NCI-H1105 (cell line): Measurements from ENCODE around the gene YLPM1.

ENCODE experiments used
- DNase-seq: peaks from one replicate; lab custom pipeline; 2025; lab: John Stamatoyannopoulos, UW

Gene YLPM1

DNA sequence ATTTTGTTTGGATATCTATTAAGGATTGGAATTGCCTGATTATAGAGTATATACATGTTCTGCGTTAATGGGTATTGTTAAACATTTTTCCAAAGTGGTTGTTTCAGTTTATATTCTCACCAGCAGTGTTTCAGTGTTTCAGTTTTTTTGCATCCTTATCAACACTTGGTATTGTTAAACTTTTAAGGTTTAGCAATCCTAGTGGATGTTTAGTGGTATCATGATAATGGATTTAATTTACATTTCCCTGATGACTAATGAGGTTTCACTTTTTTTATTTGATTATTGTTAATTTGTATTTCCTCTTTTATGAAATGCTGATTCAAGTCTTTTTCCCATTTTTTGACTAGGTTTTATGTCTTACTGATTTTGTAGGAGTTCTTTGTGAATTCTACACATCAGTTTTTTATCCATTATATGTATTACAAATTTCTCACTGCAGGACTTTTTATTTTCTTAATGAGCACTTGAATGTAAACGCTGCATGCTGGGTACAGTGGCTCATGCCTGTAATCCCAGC lies 23.7 kb downstream of the YLPM1 start:
- no peak for DNase-seq

- no peak for DNase-seq
Observed at GRCh38 chr14:74792249-74793039, 29.3 kb downstream of the YLPM1 start.

GRCh38 chr14:74793506-74794155 lies 30.5 kb downstream of the YLPM1 start:
- no peak for DNase-seq

DNA sequence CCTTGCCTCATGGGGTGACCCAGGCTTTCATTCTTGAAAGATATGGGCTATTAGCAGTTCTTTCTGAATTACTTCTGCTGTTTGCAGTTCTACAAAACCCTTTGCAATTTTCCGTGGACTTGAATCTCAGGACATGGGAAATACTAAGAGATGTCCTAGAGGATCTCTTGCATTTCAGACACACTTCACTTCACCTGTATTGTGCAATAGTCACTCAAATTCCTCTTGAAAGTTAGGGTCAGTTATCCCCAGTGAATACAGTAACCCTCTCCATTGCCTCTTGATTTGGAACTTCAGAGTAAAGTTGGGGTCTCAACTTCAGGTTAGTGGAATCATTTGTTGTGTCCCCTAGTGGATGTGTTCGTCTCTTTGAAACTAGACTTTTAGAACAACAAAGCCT lies 31.8 kb downstream of the YLPM1 start:
- DNase-seq: no peak

GRCh38 chr14:74799765-74800164 lies 36.6 kb downstream of the YLPM1 start:
- DNase-seq: no peak

- DNase-seq: no peak
Observed at GRCh38 chr14:74800780-74801179, 37.7 kb downstream of the YLPM1 start.

- DNase-seq: no peak
Observed at GRCh38 chr14:74801396-74801795, 38.3 kb downstream of the YLPM1 start.

- peak; percentile 20 for DNase-seq
Observed at GRCh38 chr14:74804219-74804825, 41.2 kb downstream of the YLPM1 start.

DNA sequence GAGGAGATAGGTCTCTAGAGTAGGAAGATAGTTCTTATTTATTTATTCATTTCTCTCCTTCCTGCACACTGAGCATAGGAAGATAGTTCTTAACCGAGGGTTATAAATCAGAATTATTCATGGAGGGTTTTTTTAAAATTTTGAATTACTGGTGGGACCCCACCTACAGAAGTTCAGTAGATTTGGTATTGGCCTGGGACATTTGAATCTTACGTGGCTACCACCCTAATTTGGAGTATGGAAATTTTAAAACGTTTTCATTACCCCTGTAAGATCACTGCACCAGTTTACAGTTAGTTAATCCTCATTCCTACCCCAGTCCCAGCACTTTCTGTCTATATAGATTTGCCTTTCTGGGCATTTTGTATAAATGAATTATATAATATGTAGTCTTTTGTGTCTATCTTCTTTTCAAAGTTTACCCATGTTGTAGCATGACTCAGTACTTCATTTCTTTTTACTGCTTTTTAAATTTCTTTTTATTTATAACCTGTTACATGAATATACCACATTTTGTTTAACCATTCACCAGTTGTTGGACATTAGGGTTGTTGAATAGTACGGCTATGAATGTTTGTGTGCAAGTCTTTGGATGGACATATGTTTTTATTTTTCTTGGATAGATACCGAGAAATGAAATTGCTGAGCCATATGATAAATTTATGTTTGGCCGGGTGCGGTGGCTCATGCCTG lies 44.9 kb downstream of the YLPM1 start:
- DNase-seq: no peak

GRCh38 chr14:74816124-74816523 lies 53.0 kb downstream of the YLPM1 start:
- no peak for DNase-seq

DNA sequence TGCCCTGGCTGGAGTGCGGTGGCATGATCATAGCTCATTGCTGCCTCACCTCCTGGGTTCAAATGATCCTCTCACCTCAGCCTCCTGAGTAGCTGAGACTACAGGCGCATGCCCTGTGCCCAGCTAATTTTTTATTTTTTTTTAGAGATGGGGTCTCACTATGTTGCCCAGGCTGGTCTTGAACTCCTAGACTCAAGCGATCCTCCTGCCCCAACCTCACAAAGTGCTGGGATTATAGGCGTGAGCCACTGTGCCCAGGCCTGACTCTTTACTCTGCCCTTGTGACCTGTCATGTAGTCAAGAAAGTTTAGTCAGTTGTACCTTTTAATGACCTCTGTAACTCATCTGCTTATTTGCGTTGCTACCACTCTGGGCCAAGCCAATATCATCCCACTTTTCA lies 57.2 kb downstream of the YLPM1 start:
- no peak for DNase-seq

DNA sequence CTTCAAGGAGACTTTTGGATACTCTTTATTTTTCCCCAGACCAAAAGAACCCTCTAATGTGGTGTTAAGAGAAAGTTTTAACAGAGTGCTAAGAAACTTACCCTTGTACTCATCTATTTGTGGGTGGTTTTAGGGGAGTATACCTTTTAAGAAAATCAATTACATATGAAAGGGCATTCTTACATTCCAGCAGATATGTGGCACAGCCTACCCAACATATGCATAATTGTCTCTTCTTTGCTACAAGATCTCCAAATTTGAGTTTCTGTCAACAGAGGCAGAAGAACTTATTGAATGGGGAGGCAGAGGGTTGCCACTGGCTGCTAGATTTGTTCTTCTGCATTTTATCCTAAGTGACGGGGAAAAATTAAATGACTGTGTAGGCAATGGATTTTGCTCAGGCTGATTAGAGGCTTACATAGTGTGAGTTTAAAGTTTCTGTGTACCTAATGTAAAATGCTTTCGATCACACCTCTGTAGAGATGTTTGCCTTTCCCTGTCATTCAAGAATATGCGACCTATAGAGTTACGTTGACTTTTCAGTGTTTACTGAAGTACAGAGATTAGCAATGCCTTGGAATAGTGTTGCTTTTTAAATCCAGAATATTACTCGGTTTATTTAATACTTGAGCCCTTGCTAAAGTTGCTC lies 58.3 kb downstream of the YLPM1 start:
- no peak for DNase-seq

GRCh38 chr14:74824997-74825396 lies 61.9 kb downstream of the YLPM1 start:
- no peak for DNase-seq

DNA sequence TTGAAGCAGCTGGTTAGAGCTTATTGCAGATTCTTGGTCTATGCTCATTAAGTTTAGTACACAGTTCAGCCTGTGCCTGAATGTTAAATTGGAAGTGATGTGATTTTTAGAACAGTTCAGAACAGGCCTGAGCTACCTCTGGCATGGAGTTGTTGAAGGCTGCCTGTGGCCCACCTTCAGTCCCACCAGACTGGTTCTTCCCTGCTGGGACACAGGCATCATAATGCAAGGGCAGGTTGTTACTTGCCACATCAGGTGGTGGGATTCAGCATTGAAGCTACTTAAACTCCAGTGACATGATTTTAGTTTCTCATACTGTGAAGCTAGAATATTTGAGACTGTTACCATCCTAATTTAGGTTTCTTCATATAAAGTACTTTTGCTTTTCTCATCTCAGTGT lies 63.5 kb downstream of the YLPM1 start:
- DNase-seq: no peak

GRCh38 chr14:74829251-74829650 lies 66.1 kb downstream of the YLPM1 start:
- DNase-seq: no peak

DNA sequence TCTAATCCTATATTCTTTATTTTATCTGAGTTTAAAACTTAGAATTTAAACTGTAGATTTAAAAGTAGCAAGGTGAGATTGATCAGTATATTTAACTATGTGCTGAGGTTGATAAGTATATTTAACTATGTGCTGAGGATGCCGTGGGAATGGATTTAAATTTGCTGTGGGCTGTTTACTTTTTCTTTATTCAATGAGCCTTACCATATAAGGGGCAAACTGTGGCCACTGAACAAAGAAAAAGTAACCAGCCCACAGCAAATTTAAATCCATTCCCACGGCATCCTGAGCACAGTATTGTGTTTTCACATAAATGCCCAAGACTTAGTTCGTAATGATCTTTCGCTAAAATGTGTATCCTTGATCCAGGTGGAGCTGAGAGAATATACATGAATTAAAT lies 69.7 kb downstream of the YLPM1 start:
- DNase-seq: no peak

GRCh38 chr14:74834692-74835392 lies 71.7 kb downstream of the YLPM1 start:
- no peak for DNase-seq

GRCh38 chr14:74835645-74836250 lies 72.6 kb downstream of the YLPM1 start:
- DNase-seq: no peak

DNA sequence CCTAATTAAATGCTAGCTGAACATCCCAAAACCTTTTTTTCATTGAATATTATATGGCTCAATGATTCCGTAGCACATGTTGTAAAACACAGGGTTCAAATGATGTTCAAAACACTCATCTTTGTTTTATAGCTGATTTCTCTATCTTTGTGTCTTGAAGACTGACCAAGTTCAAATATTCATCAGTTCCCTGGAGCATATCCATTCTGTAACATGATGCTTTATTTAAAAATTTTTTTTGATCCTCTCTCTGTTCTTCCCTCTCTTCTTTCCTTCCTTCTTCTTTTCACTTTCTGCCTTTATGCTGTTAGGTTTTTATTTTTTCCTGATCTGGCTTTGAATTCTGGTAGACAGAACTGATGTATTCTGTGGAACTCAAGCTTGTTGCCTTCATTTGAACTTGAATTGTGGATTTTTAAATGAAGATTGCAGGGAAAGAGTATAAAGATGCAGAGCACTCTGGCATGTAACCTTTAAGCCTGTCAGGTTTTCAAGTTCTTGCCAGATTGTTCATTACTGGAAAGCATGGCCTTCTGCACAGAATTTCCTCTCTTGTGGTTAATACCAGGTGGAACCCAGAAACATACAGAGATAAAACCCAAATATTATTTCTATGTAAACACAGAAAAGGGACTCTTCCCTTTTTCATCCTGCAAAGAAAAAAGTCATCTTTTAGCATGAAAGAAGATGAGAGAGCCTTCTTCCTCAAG lies 73.3 kb downstream of the YLPM1 start:
- no peak for DNase-seq

GRCh38 chr14:74838166-74838565 lies 75.0 kb downstream of the YLPM1 start:
- no peak for DNase-seq
